HEK293 (cell line): ENCODE results near the gene DYNLT4.

Experiments used
- IKZF3 ChIP-seq: fragments of 450-650 bp; IDR thresholded peaks from 2 replicates; pipeline ENCODE4 v1.5.0; 2018; ENCODE audit warnings: missing biosample characterization, mild to moderate bottlenecking, missing genetic modification characterization, moderate library complexity
- SETDB1 ChIP-seq: IDR thresholded peaks from one replicate; pipeline ENCODE4 v1.6.1; 2017; ENCODE audit warnings: mild to moderate bottlenecking, low read length, moderate library complexity, mixed read lengths; ENCODE audit not compliant: insufficient read length
- SP3 ChIP-seq: fragments of 450-650 bp; formaldehyde crosslinking; IDR thresholded peaks from 2 replicates; pipeline ENCODE4 v1.5.1; 2016; ENCODE audit warnings: missing biosample characterization, missing genetic modification characterization
- TRIM28 ChIP-seq: IDR thresholded peaks from 2 replicates; pipeline ENCODE4 v1.6.1; 2011; ENCODE audit warnings: low read length, control low read depth, borderline replicate concordance
- ZBTB17 ChIP-seq: fragments of 450-650 bp; formaldehyde crosslinking; IDR thresholded peaks from 2 replicates; pipeline ENCODE4 v1.5.1; 2016; ENCODE audit warnings: missing biosample characterization, missing genetic modification characterization
- ZBTB21 ChIP-seq: fragments of 450-650 bp; formaldehyde crosslinking; IDR thresholded peaks from 2 replicates; pipeline ENCODE4 v1.5.1; 2017; ENCODE audit warnings: missing biosample characterization, missing genetic modification characterization
- ZFP69B ChIP-seq: fragments of 450-650 bp; formaldehyde crosslinking; IDR thresholded peaks from 2 replicates; pipeline ENCODE4 v1.5.1; 2016; ENCODE audit warnings: missing biosample characterization, missing genetic modification characterization
- ZNF133 ChIP-seq: fragments of 450-650 bp; formaldehyde crosslinking; IDR thresholded peaks from 2 replicates; pipeline ENCODE4 v1.5.1; 2016; ENCODE audit warnings: missing biosample characterization, missing genetic modification characterization
- ZNF223 ChIP-seq: fragments of 450-650 bp; formaldehyde crosslinking; IDR thresholded peaks from 2 replicates; pipeline ENCODE4 v1.5.1; 2016; ENCODE audit warnings: missing biosample characterization, missing genetic modification characterization
- ZNF24 ChIP-seq: fragments of 450-650 bp; formaldehyde crosslinking; IDR thresholded peaks from 2 replicates; pipeline ENCODE4 v1.5.1; 2016; ENCODE audit warnings: missing biosample characterization, missing genetic modification characterization
- ZNF335 ChIP-seq: fragments of 450-650 bp; formaldehyde crosslinking; conservative IDR thresholded peaks from 2 replicates; pipeline ENCODE4 v1.5.1; 2016; ENCODE audit warnings: missing biosample characterization, missing genetic modification characterization
- ZNF341 ChIP-seq: fragments of 450-650 bp; formaldehyde crosslinking; IDR thresholded peaks from 2 replicates; pipeline ENCODE4; 2016; ENCODE audit warnings: low read depth, missing biosample characterization, missing genetic modification characterization
- ZNF366 ChIP-seq: fragments of 450-650 bp; formaldehyde crosslinking; conservative IDR thresholded peaks from 2 replicates; pipeline ENCODE4 v1.5.1; 2016; ENCODE audit warnings: missing biosample characterization, missing genetic modification characterization
- ZNF37A ChIP-seq: fragments of 450-650 bp; IDR thresholded peaks from 2 replicates; pipeline ENCODE4 v1.5.1; 2018; ENCODE audit warnings: missing biosample characterization, missing genetic modification characterization
- ZNF391 ChIP-seq: fragments of 450-650 bp; formaldehyde crosslinking; IDR thresholded peaks from 2 replicates; pipeline ENCODE4 v1.5.1; 2016; ENCODE audit warnings: low read depth, missing biosample characterization, missing genetic modification characterization, borderline replicate concordance
- ZNF423 ChIP-seq: fragments of 450-650 bp; formaldehyde crosslinking; IDR thresholded peaks from 2 replicates; pipeline ENCODE4 v1.5.1; 2016; ENCODE audit warnings: missing biosample characterization, missing genetic modification characterization
- ZNF501 ChIP-seq: fragments of 450-650 bp; formaldehyde crosslinking; IDR thresholded peaks from 2 replicates; pipeline ENCODE4 v1.5.1; 2016; ENCODE audit warnings: missing biosample characterization, missing genetic modification characterization
- ZNF610 ChIP-seq: fragments of 450-650 bp; formaldehyde crosslinking; IDR thresholded peaks from 2 replicates; pipeline ENCODE4 v1.5.1; 2016; ENCODE audit warnings: missing biosample characterization, missing genetic modification characterization, borderline replicate concordance
- ZNF623 ChIP-seq: fragments of 450-650 bp; formaldehyde crosslinking; IDR thresholded peaks from 2 replicates; pipeline ENCODE4 v1.5.1; 2016; ENCODE audit warnings: missing biosample characterization, missing genetic modification characterization
- ZNF707 ChIP-seq: fragments of 450-650 bp; formaldehyde crosslinking; IDR thresholded peaks from 2 replicates; pipeline ENCODE4 v1.5.1; 2016; ENCODE audit warnings: missing biosample characterization, missing genetic modification characterization
- ZNF76 ChIP-seq: fragments of 450-650 bp; formaldehyde crosslinking; IDR thresholded peaks from 2 replicates; pipeline ENCODE4; 2016; ENCODE audit warnings: low read depth, missing biosample characterization, missing genetic modification characterization, borderline replicate concordance
- ZNF785 ChIP-seq: fragments of 450-650 bp; formaldehyde crosslinking; IDR thresholded peaks from 2 replicates; pipeline ENCODE4 v1.5.1; 2016; ENCODE audit warnings: missing biosample characterization, missing genetic modification characterization
- ZNF843 ChIP-seq: fragments of 450-650 bp; formaldehyde crosslinking; IDR thresholded peaks from 2 replicates; pipeline ENCODE4 v1.5.1; 2016; ENCODE audit warnings: missing biosample characterization, missing genetic modification characterization
- ZSCAN23 ChIP-seq: fragments of 450-650 bp; formaldehyde crosslinking; IDR thresholded peaks from 2 replicates; pipeline ENCODE4 v1.5.1; 2016; ENCODE audit warnings: missing biosample characterization, missing genetic modification characterization
- TF ChIP-seq, protein P1 (sequence below): fragments of 450-650 bp; formaldehyde crosslinking; conservative IDR thresholded peaks from 2 replicates; pipeline ENCODE4 v1.5.1; 2016; ENCODE audit warnings: low read depth, missing biosample characterization, missing genetic modification characterization
- TF ChIP-seq, protein P2 (sequence below): fragments of 450-650 bp; formaldehyde crosslinking; optimal IDR thresholded peaks from 2 replicates; pipeline ENCODE3; 2016; ENCODE audit warnings: missing biosample characterization, mild to moderate bottlenecking, missing genetic modification characterization
- TF ChIP-seq, protein P3 (sequence below): fragments of 450-650 bp; formaldehyde crosslinking; IDR thresholded peaks from 2 replicates; pipeline ENCODE4 v1.5.1; 2016; ENCODE audit warnings: missing biosample characterization, missing genetic modification characterization
- TF ChIP-seq, protein P4 (sequence below): fragments of 450-650 bp; formaldehyde crosslinking; IDR thresholded peaks from 2 replicates; pipeline ENCODE4 v1.5.1; 2016; ENCODE audit warnings: missing biosample characterization, missing genetic modification characterization
- TF ChIP-seq, protein P5 (sequence below): fragments of 450-650 bp; formaldehyde crosslinking; IDR thresholded peaks from 2 replicates; pipeline ENCODE4 v1.5.1; 2016; ENCODE audit warnings: missing biosample characterization, missing genetic modification characterization

Gene DYNLT4

DNA sequence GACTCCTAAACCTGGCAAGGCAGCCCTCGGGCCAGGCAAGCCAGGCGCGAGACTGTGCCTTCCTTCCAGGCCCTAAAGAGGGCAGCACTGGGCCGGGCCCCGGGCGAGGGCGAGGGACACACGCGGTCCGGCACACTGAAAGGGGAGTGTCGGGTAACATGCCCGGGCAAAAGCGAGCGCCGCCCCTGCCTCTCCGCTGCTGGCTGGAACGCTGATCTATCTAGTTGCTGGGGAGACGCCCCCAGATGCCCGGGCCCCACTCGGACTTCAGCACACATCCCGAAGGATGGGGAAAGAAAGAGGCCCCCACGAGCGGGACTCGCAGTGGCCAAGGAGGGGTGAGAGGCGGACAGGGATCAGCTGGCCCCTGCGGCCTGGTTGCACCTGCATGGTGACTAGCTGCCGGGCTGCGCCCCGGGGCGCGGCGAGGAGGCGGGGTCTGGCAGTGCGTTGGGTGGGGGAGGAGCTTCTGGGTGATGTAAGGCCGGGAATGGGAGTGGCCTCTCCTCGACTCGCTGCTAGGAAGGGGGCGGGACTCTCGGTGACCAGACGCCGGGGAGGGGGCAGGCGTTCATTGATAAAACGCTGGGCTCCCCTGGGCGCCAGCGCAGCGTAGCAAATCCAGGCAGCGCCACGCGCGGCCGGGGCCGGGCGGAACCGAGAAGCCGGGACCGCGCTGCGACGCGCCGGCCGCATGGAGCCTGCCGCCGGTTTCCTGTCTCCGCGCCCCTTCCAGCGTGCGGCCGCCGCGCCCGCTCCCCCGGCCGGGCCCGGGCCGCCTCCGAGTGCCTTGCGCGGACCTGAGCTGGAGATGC is 7.2 kb downstream of the DYNLT4 start, which contains the start of gene PLK3 (continued):
- peak; percentile 50; the same call in 1 of the 2 replicates for TF ChIP-seq ZBTB21 (tag by site-specific recombination)
- TF ChIP-seq, protein P1, sequence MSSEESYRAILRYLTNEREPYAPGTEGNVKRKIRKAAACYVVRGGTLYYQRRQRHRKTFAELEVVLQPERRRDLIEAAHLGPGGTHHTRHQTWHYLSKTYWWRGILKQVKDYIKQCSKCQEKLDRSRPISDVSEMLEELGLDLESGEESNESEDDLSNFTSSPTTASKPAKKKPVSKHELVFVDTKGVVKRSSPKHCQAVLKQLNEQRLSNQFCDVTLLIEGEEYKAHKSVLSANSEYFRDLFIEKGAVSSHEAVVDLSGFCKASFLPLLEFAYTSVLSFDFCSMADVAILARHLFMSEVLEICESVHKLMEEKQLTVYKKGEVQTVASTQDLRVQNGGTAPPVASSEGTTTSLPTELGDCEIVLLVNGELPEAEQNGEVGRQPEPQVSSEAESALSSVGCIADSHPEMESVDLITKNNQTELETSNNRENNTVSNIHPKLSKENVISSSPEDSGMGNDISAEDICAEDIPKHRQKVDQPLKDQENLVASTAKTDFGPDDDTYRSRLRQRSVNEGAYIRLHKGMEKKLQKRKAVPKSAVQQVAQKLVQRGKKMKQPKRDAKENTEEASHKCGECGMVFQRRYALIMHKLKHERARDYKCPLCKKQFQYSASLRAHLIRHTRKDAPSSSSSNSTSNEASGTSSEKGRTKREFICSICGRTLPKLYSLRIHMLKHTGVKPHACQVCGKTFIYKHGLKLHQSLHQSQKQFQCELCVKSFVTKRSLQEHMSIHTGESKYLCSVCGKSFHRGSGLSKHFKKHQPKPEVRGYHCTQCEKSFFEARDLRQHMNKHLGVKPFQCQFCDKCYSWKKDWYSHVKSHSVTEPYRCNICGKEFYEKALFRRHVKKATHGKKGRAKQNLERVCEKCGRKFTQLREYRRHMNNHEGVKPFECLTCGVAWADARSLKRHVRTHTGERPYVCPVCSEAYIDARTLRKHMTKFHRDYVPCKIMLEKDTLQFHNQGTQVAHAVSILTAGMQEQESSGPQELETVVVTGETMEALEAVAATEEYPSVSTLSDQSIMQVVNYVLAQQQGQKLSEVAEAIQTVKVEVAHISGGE (tag by site-specific recombination) = peak; percentile 65
- TF ChIP-seq, protein P2, sequence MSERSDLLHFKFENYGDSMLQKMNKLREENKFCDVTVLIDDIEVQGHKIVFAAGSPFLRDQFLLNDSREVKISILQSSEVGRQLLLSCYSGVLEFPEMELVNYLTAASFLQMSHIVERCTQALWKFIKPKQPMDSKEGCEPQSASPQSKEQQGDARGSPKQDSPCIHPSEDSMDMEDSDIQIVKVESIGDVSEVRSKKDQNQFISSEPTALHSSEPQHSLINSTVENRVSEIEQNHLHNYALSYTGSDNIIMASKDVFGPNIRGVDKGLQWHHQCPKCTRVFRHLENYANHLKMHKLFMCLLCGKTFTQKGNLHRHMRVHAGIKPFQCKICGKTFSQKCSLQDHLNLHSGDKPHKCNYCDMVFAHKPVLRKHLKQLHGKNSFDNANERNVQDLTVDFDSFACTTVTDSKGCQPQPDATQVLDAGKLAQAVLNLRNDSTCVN (tag by site-specific recombination) = peak; percentile 81
- no peak for TF ChIP-seq ZNF37A (tag by site-specific recombination)
- peak; percentile 85 for TF ChIP-seq ZNF341 (tag by site-specific recombination)
- TF ChIP-seq ZNF707 = no peak
- 0 out of 2 replicates have a peak, but pooled peaks have one; percentile 65 for TF ChIP-seq ZNF391 (tag by site-specific recombination)
- 0 out of 2 replicates have a peak, but pooled peaks have one; percentile 39 for TF ChIP-seq ZSCAN23 (tag by site-specific recombination)
- TF ChIP-seq ZBTB17 (tag by site-specific recombination) = peak; percentile 93
- peak; percentile 97 for TF ChIP-seq ZNF423 (tag by site-specific recombination)
- TF ChIP-seq ZNF133 (tag by site-specific recombination) = no peak
- TF ChIP-seq ZNF843 (tag by site-specific recombination) = peak; percentile 79
- TF ChIP-seq ZNF501 (tag by site-specific recombination) = peak; percentile 99
- TF ChIP-seq SETDB1 = peak; percentile 14
- 0 out of 2 replicates have a peak, but pooled peaks have one; percentile 25 for TF ChIP-seq ZNF223 (tag by site-specific recombination)
- peak; percentile 84 for TF ChIP-seq ZNF24 (tag by site-specific recombination)
- TF ChIP-seq ZFP69B = peak; percentile 95
- peak; percentile 38; the same call in 1 of the 2 replicates for TF ChIP-seq ZNF366 (tag by site-specific recombination)
- peak; percentile 50; the same call in 1 of the 2 replicates for TF ChIP-seq IKZF3 (tag by site-specific recombination)
- 0 out of 2 replicates have a peak, but pooled peaks have one; percentile 81 for TF ChIP-seq ZNF610 (tag by site-specific recombination)
- peak; percentile 25; the same call in 1 of the 2 replicates for TF ChIP-seq ZNF623 (tag by site-specific recombination)
- TF ChIP-seq, protein P3, sequence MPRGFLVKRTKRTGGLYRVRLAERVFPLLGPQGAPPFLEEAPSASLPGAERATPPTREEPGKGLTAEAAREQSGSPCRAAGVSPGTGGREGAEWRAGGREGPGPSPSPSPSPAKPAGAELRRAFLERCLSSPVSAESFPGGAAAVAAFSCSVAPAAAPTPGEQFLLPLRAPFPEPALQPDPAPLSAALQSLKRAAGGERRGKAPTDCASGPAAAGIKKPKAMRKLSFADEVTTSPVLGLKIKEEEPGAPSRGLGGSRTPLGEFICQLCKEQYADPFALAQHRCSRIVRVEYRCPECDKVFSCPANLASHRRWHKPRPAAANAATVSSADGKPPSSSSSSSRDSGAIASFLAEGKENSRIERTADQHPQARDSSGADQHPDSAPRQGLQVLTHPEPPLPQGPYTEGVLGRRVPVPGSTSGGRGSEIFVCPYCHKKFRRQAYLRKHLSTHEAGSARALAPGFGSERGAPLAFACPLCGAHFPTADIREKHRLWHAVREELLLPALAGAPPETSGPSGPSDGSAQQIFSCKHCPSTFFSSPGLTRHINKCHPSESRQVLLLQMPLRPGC (tag by site-specific recombination) = peak; percentile 74
- TF ChIP-seq, protein P4, sequence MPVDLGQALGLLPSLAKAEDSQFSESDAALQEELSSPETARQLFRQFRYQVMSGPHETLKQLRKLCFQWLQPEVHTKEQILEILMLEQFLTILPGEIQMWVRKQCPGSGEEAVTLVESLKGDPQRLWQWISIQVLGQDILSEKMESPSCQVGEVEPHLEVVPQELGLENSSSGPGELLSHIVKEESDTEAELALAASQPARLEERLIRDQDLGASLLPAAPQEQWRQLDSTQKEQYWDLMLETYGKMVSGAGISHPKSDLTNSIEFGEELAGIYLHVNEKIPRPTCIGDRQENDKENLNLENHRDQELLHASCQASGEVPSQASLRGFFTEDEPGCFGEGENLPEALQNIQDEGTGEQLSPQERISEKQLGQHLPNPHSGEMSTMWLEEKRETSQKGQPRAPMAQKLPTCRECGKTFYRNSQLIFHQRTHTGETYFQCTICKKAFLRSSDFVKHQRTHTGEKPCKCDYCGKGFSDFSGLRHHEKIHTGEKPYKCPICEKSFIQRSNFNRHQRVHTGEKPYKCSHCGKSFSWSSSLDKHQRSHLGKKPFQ (tag by site-specific recombination) = peak; percentile 53; the same call in 1 of the 2 replicates
- TF ChIP-seq ZNF76 (tag by site-specific recombination) = peak; percentile 80; the same call in 1 of the 2 replicates
- TF ChIP-seq ZNF785 (tag by site-specific recombination) = 0 out of 2 replicates have a peak, but pooled peaks have one; percentile 18
- TF ChIP-seq TRIM28 = peak; percentile 43; the same call in 1 of the 2 replicates
- TF ChIP-seq ZNF335 = peak; percentile 62
- peak; percentile 92 for TF ChIP-seq SP3 (tag by site-specific recombination)
- TF ChIP-seq, protein P5, sequence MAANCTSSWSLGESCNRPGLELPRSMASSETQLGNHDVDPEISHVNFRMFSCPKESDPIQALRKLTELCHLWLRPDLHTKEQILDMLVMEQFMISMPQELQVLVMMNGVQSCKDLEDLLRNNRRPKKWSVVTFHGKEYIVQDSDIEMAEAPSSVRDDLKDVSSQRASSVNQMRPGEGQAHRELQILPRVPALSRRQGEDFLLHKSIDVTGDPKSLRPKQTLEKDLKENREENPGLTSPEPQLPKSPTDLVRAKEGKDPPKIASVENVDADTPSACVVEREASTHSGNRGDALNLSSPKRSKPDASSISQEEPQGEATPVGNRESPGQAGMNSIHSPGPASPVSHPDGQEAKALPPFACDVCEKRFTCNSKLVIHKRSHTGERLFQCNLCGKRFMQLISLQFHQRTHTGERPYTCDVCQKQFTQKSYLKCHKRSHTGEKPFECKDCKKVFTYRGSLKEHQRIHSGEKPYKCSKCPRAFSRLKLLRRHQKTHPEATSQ (tag by site-specific recombination) = peak; percentile 86; the same call in 1 of the 2 replicates
